Thoracic aorta endothelial cell (primary cell): ENCODE data around the gene RALGAPB. TPM values are rescaled to one million over a fixed set of nuclear protein-coding genes. Genes with fewer than 3 reads are reported as not detected.
A peak's percentile ranks its signal among the peaks of the same experiment; 100 is the strongest.

Source experiments
- small RNA-seq: library from RNA; depleted of rRNA; stranded (forward); fragments of <200 nt; gene quantifications from one replicate; pipeline ENCODE3, GENCODE V24; 2012
- total RNA-seq: library from RNA; depleted of rRNA; stranded (reverse); fragments of >200 nt; gene quantifications from 2 replicates; pipeline ENCODE4 v1.2.3, GENCODE V29; 2012

The RALGAPB gene
- 69.9 and 74.2 TPM in 2 replicates for total RNA-seq

DNA sequence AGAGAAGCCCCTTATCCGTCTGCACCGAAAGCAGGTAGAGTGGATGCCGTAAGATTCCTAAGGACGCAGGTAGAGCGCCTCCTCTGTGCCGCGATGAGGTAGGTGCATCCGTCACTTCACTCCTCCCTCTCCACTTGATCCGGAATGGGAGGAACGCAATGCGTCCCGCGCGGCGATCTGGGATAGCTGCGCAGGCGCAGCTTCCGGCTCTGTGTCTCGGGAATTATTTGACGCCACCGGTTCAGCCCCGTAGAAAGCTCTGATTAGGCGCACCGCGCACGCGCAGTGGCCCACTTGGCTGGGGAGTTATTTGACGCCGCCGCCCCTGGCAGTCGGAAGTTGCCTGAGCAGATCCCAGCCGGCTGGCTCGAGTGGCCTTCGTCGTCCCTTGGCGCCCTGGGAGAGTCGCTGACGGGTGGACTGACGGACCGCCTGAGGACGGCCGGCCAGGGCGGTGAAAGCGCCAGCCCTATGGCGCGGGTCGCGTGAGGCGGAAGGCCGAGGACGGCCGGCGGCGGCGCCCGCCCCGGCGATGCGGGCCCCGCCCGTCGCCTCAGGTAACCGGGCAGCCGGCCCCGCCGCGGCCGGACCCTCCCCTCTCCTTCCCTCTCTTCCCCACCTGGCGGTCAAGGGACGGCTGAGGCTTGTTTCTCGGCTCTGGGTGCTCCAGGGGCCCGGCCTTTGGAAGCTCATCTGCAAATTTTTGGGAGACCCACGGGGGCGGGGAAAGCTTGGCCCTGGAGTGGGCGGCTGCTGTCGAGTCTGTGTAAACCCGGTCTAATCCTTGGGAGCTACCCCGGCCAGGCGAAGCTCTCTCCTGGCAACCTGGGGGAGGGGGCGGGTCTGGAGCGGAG, at the start of gene RALGAPB:
TSS of gene RALGAPB (plus strand) at position 331 of the 854 bp plus-strand sequence. CDS start 15,590 bp downstream, outside the sequence.

DNA sequence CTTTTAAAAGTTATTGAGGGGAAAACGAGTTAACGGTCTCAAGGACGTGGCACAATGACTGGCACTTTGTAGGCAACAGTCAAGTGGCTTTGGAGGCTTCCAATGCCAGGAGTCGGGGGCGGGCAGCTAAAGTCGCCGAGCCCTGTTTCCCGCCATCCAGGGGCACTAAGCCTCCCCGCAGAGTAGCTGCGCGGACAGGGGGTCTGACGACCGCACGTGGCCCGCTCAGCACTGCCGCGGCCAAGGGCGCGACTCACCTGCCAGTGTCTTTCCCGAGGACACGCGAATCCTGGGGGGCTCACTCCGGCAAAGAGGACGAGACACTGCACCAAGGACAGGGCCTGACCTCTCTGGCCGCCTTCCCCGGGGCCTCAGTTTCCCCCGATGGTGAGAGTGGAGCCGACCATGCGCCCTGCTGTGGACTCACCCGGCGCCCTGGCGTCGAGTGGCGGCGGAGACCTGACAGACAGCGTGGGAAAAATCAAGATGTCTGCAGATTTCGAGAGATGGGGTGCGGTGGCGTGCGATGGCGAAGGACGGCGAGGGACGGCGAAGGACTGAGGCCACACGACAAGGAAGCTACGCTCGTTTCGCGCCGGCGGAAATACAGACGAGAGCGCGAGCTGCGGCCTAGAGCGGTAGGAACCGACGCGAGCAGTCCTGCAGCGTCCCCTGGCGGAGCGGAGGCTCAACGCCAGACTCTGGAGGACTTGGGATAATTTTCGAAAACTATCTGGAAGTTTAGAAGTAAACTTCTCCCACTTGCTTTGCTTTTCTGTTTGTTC, 37.7 kb upstream of the RALGAPB start, which contains the start of gene SNHG17:
TSS of gene SNHG17 (minus strand) at position 559 of the 785 bp plus-strand sequence.

DNA sequence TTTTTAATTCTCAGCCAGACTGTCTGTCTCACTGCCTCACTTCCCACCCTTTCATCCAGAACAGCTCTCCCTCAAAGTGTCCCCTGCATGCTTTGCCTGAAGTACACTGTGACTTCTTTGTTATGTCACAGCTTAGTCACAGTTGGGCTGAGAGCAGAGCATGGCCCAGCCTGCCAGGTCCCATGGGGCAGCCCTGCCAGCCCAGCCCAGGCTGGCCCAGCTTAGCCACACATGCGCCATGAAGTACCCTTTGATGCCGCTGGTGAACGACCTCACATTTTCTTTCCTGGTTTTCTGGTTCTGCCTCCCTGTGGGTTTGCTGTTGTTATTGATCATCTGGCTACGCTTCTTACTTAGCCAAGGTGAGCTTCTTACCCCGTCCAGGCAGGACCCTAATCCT, 108.4 kb downstream of the RALGAPB start, which contains the start of gene ADIG:
TSS of gene ADIG (plus strand) at position 185 of the 400 bp plus-strand sequence. CDS start at position 239, 54 bp downstream.

DNA sequence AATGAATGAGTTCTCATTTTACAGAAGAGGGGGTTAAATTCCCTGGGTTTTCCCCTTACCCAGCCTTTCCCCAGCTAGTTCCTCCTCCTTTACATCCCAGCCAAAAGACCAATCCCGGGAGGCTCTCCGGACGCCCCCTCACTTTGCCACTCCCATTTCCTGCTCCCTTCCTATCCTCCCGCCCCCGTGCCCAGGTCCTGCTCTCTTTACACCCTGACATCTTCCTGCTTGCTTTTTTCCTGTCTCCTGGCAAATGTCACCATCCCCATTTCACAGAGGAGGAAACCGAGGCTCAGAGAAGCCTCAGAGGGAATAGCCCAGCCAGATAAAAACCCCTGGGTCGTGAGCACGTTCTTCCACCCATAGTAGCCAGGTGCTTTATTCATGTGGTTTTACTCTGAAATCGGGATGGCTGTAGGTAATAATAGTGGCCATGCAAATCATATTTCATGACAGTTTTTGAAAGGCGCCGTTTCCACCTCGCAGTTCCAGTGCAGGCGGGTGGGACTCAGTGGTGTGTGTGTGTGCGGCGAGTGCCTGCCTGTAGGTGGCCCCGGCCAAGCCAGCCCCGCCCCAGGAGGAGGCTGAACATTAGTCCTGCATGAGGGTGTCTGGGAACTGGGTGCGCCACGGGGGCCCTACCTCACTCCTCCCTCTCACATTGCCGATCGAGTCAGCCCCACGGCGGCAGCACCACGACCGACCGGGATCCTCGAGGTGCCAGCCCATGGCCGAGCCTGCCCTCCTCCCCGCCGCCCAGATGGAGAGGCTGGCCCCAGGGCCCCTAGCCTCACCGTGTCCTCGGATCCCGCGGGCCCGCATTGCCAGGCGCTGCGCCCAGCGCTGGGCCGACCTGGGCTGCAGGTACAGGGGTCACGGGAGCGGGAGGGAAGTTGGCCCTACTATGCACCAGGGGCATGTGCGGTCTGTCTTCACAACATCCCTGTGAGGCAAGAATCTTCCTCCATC, 128.9 kb downstream of the RALGAPB start, which contains the start of gene ARHGAP40:
TSS of gene ARHGAP40 (plus strand) at position 594 of the 969 bp plus-strand sequence.

Small RNA genes lying within 50 kb of the gene (small RNA-seq; reads per million reads assigned to genes)
- gene MIR548O2 (not detected), gene RF00056 (not detected), gene SNORA60 (15.9 reads per million, percentile 95 among the genes with 10 or more reads in this experiment), gene SNORA71A (2,722 reads per million, percentile 100 among the genes with 10 or more reads in this experiment), gene SNORA71B (2,186 reads per million, percentile 100 among the genes with 10 or more reads in this experiment), gene SNORA71C (59.9 reads per million, percentile 98 among the genes with 10 or more reads in this experiment), gene SNORA71D (71,302 reads per million, percentile 100 among the genes with 10 or more reads in this experiment), gene SNORA71E (not detected)

Other genes starting within 250 kb of the RALGAPB start
- 0.14 and 0.27 TPM in 2 replicates for gene KIAA1755, start 212.1 kb upstream of the RALGAPB start, total RNA-seq
- not detected in 2 replicates for gene BPI, start 168.7 kb upstream of the RALGAPB start, total RNA-seq
- under 0.01 TPM in 1 of 2 replicates, not detected in the other for gene LBP, start 126.4 kb upstream of the RALGAPB start, total RNA-seq
- 17.3 and 23.3 TPM in 2 replicates for gene SNHG17, start 37.5 kb upstream of the RALGAPB start, total RNA-seq
- gene ADIG, start 108.4 kb downstream of the RALGAPB start, total RNA-seq = not detected in 2 replicates
- gene ARHGAP40, start 129.0 kb downstream of the RALGAPB start, total RNA-seq = 0.07 and 0.13 TPM in 2 replicates